Adrenal gland (tissue), 5 donors: Measurements from ENCODE around the gene MT1F.

ENCODE experiments used
- CTCF ChIP-seq, 6 experiments: fragments of 450-650 bp in 4 of 6; fragments of 200-600 bp in 2 of 6; sonication (generic) in 1 of 6; IDR thresholded peaks; 1 replicate in 5 of 6; 2 replicates in 1 of 6; pipeline versions ENCODE4 v1.5.1 to v1.8.0; 2016 to 2021; ENCODE audit warnings: antibody characterized with exemption in 6 of 6, mild to moderate bottlenecking in 2 of 6, moderate library complexity in 1 of 6
- POLR2A ChIP-seq, 2 donors: fragments of 450-650 bp; IDR thresholded peaks; one replicate each; pipeline ENCODE4 v1.6.1; 2017; ENCODE audit warnings: antibody characterized with exemption in 2 of 2, mild to moderate bottlenecking in 2 of 2, moderate library complexity in 1 of 2
- donor health status: DM: no; HTN: no; CAD: no.

- no peak for TF ChIP-seq CTCF (IDR thresholded peaks at IDR 0.05)
- TF ChIP-seq POLR2A (IDR thresholded peaks at IDR 0.05): no peak
These were observed 22.1 kb downstream of the MT1F start for GRCh38 chr16:56679818-56680217.
